GM18870 (cell line): Measurements from ENCODE around the gene RNF150.

ENCODE experiments used
- ATAC-seq: cut with Tn5 transposase; IDR thresholded peaks from one replicate; pipeline ENCODE4 v1.9.1; 2021; ENCODE audit warnings: moderate library complexity; ENCODE audit not compliant: unreplicated experiment

Gene RNF150

GRCh38 chr4:141132072-141132708, 1.1 kb downstream of the RNF150 start:
- no peak for ATAC-seq

- ATAC-seq = no peak
Measured at GRCh38 chr4:141131723-141132071, 1.6 kb downstream of the RNF150 start.

GRCh38 chr4:141130947-141131605, 2.2 kb downstream of the RNF150 start:
- no peak for ATAC-seq

- ATAC-seq = no peak
Measured at GRCh38 chr4:141127884-141128283, 5.4 kb downstream of the RNF150 start.

GRCh38 chr4:141126769-141127168, 6.5 kb downstream of the RNF150 start:
- no peak for ATAC-seq

- no peak for ATAC-seq
Measured at GRCh38 chr4:141124224-141124623, 9.0 kb downstream of the RNF150 start.

- no peak for ATAC-seq
Measured at GRCh38 chr4:141121768-141122454, 11.4 kb downstream of the RNF150 start.

- no peak for ATAC-seq
Measured at GRCh38 chr4:141121101-141121500, 12.2 kb downstream of the RNF150 start.

- ATAC-seq = no peak
Measured at GRCh38 chr4:141120036-141120593, 13.2 kb downstream of the RNF150 start.

- no peak for ATAC-seq
Measured at GRCh38 chr4:141119071-141119470, 14.2 kb downstream of the RNF150 start.

- no peak for ATAC-seq
Measured at GRCh38 chr4:141118381-141118780, 14.9 kb downstream of the RNF150 start.

GRCh38 chr4:141117935-141118334, 15.3 kb downstream of the RNF150 start:
- no peak for ATAC-seq

- ATAC-seq = no peak
Measured at GRCh38 chr4:141109983-141110382, 23.3 kb downstream of the RNF150 start.

- ATAC-seq = no peak
Measured at GRCh38 chr4:141107927-141108326, 25.3 kb downstream of the RNF150 start.

GRCh38 chr4:141102367-141102766, 30.9 kb downstream of the RNF150 start:
- ATAC-seq = no peak

GRCh38 chr4:141101511-141101910, 31.8 kb downstream of the RNF150 start:
- ATAC-seq = no peak

- no peak for ATAC-seq
Measured at GRCh38 chr4:141099326-141099725, 33.9 kb downstream of the RNF150 start.

GRCh38 chr4:141098163-141098562, 35.1 kb downstream of the RNF150 start:
- ATAC-seq = no peak

- ATAC-seq = no peak
Measured at GRCh38 chr4:141090473-141090872, 42.8 kb downstream of the RNF150 start.

- ATAC-seq = no peak
Measured at GRCh38 chr4:141081921-141082395, 51.3 kb downstream of the RNF150 start.

- no peak for ATAC-seq
Measured at GRCh38 chr4:141080668-141081067, 52.6 kb downstream of the RNF150 start.

- ATAC-seq = no peak
Measured at GRCh38 chr4:141079393-141079930, 53.8 kb downstream of the RNF150 start.
